NCI-H510A (cell line): ENCODE data around the gene KDM2B.

Experiments used
- DNase-seq: peaks from one replicate; lab custom pipeline; 2025; lab: John Stamatoyannopoulos, UW

The KDM2B gene

DNA sequence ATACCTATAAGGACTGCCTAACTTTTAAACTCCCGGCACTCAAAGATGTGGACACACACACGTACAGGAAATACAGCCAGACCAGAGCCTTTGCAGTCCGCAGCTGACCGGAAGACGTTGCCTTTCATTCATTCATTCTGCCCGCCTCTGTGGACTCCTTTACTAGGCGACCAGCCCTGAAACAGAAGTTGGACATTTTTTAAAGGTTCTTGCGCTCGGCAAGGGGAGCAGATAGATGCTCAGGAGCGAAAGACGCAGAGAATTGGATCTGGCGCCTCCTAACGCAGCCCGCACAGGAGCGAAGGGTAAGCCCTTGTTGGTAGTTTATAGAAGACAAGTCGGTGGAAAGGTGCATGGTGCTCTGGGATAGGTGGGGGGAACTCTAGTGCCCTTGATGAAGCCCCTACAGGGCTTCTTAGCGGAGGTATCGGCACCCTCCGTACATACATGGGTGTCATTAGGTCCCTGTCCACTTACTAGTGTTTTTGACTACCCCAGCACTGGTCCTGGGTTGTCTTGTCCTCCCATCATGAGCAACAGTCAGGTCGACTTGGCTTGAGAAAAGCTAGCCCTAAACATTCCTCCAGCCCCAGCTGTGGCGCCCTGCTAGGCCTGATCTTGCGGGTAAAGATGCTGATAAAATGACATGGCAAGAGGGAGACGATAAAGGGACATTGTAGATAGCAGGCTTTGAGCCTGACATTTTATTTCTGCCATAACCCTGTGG lies at the start of gene KDM2B:
Gene KDM2B (minus strand): TSS at position 65 of the 727 bp plus-strand sequence. CDS start 112 bp downstream, outside the sequence.
- DNase-seq, result no peak

DNA sequence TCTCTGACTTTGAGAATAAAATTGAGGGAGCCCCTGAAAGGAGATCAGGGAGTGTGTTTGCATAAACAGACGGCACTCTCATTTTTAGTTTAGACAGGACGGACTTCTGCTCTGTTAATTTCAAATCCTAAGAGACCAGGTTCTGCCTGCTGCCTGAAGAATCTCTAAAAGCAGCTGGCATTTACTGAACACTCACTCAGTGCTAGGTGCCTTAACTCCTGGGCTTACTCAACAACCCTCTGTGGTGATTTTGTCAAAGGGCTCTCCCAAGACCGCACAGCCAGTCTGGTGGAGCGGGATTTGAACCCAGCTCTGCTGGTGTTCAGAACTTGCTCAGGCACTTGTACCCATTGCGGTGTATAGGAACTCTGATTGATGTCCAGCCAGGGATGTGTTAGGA lies 47.7 kb upstream of the KDM2B start:
- no peak for DNase-seq

DNA sequence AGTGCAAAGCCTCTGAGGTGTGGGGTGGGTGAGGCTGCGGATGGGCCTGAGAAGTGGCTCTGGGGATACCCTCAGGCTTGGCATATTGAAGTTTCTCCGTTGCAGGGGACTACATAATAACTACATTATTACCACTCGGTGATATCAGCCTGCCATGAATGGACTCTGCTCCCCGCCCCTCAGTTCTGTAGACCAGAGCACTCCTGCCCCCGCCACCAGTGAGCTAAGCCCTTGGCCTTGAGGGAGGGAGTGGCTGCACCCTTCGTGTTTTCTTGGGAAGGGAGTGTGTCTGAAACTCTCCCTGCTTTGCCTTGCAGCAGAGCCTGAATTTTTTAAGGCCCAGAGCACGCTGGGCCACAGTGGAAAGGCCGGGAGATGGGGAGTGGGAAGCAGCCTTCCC lies 47.2 kb upstream of the KDM2B start:
- DNase-seq, result no peak

DNA sequence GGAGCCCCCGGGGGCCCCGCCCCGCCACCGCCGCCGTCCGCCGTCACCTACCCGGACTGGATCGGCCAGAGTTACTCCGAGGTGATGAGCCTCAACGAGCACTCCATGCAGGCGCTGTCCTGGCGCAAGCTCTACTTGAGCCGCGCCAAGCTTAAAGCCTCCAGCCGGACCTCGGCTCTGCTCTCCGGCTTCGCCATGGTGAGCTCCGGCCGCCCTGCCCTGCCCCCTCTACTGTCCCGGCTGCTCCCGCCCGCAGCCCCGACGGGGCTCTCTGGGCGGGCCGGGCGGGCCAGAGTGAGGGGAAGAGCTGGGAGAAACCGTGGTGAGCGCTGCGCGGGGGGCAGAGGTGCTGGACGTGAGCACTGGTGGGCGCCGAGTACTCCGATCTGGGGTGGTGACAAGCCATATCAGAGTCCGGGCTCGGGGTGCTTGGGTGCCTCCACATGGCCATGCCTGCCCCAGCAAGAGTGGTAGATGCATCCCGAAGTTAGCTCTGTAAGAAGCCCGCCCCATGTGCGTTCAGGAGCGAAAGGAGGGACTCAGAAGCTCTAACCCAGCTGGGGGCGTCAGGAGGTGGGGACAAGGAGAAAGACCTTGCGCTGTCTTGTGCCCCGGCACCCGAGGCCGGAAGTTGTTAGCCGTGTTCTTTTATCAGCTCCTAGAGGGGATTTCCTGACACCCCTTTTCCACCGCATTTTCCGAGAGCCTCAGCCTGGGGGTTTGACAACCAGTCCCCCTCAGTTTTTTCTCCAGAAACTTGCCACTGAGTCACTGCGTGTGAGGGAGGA lies 46.2 kb upstream of the KDM2B start:
- peak; percentile 70 for DNase-seq

GRCh38 chr12:121626087-121626852 lies 45.4 kb upstream of the KDM2B start, which contains the start of gene ORAI1:
TSS of gene ORAI1 (plus strand) at chr12:121626530.
- peak; percentile 95 for DNase-seq

GRCh38 chr12:121620333-121620891 lies 39.6 kb upstream of the KDM2B start:
- DNase-seq, result no peak

DNA sequence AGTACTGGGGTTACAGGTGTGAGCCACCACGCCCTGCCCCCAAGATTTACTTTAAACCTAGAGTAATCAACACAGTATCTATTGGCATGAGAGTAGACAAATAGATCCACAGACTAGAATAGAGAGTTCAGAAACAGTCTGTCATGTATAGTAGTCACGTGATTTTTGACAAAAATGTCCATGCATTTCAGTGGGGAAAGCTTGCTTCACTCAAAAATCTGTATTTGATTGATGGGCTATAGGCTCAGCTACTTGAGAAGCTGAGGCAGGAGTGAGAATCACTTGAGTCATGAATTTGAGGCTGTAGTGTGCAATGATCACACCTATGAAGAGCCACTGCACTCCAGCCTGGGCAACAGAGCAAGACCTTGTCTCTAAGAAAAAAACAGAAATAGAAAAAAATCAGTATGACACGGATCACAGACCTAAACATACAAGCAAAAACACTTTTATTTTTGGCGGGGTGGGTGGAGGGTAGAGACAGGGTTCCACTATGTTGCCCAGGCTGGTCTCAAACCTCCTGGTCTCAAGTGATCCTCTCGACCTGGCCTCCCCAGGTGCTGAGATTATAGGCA lies 37.9 kb upstream of the KDM2B start:
- no peak for DNase-seq

GRCh38 chr12:121614872-121615467 lies 34.1 kb upstream of the KDM2B start:
- no peak for DNase-seq

GRCh38 chr12:121613462-121613861 lies 32.6 kb upstream of the KDM2B start:
- DNase-seq, result no peak

DNA sequence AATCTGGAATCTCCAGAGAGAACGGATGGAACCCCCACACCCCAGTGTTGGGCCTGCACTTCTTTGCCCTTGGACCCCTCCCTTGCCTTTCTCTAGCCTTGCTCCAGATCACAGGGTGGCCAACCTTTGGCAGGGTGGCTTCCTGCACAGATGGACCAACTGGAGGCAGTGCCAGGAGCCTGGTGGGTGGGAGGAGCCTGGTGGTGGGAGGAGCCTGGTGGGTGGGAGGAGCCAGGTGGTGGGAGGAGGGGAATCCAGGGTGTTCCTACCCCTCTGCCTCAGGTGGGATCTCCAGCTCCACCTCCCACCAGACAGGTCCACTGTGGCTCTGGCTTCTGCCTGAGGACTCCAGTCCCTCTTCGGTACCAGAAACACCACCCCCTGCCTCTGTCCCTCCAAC lies 30.5 kb upstream of the KDM2B start:
- no peak for DNase-seq

DNA sequence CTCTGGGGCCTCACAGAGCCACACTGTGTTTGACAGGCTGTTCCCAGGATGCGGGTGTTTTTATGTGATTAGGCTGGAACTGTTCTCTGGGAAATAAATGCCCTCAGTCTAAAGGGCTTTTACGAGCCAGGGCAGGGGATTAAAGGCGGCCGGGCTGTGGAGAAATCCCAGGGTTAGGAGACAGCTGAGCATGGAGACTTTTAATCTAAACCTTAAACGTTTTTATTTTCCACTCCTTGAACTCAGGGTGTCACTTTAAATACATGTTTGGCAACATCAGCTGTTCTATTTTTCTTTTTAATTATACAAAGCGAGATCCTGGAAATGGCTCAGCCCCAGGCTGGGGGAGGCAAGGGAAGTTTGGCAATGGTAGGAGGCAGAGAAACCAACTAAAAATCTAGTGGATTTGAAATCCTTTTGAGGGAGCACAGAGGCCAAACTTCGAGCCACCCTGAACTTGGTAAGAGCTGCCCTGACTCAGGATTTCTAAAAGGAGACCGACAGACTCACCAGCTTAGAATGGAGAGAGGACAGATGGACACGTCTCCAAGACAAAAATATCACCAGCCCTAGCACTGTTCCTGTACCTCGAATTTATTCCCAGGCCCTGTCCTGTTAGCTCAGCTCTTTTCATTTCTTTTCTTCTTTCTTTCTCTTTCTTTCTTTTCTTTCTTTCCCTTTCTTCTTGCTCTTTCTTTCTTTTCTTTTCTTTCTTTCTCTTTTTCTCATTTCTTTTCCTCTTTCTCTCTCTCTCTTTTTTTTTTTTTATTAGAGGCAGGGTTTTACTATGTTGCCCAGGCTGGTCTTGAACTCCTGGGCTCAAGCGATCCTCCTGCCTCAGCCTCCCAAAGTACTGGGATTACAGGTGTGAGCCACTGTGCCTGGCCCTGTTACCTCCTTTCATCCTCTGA lies 29.7 kb upstream of the KDM2B start:
- no peak for DNase-seq

- no peak for DNase-seq
Measured at GRCh38 chr12:121608301-121608700, 27.5 kb upstream of the KDM2B start.

- no peak for DNase-seq
Measured at GRCh38 chr12:121603581-121603980, 22.8 kb upstream of the KDM2B start.

- DNase-seq, result no peak
Measured at GRCh38 chr12:121602766-121603165, 21.9 kb upstream of the KDM2B start.

GRCh38 chr12:121600702-121601336 lies 20.0 kb upstream of the KDM2B start:
- no peak for DNase-seq

GRCh38 chr12:121596526-121596925 lies 15.7 kb upstream of the KDM2B start:
- DNase-seq, result no peak

DNA sequence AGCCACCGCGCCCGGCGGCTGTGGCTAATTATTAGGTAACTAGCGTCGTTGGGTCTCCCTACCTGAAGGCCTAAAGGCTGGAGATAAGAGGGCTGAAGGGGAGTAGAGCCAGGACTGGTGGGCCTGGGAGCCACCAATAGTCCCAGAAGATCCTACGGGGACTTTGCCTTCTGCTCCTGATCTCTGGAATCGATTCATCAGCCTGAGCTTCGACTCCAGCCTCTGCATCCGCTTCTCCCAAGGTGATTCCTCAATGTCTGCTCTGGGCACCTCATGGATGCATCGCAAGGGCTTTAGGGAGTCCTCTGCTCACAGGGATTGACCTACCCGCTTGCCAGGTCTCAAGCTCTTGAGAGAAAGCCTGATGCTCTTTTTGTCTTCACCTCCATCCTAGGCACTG lies 14.7 kb upstream of the KDM2B start:
- DNase-seq, result no peak

GRCh38 chr12:121592320-121592719 lies 11.5 kb upstream of the KDM2B start:
- no peak for DNase-seq

DNA sequence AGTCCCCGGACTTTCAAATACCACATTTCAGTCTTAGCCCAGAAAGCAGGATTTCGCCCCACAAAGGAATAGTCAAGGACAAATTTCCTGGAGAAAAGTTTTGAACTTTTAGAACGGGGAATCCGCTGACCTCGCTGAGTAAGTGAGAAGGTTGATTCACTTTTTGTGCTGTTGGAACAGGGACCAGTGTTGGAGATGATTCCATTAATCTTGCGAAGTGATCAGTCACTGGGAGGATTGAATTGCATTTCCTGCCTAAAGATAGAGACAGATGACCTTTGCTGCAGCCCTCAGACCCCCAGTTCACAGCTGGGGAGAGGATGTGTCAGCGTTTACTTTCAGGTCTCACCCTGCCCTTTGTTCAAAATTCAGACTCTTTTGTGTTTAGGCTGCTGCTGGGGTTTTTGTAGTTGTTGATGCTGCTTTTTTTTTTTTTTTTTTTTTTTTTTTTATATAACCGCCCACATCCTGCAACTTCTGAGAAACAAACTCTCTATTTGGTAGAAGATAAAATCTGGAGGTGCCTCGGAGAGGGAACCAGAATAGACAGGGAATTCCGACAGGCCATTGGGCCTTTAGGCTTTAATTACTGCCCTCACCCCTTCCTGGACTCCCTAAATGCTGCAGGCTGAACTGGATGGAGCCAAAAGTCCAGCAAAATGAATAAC lies 9.8 kb upstream of the KDM2B start:
- no peak for DNase-seq
